Left lung (tissue), 10 donors: ENCODE measurements around the gene HSPA1B. TPM values are rescaled to one million over a fixed set of nuclear protein-coding genes. Genes with fewer than 3 reads are reported as not detected.
"Not testable (repeated sequence)": the region's sequence is repeated elsewhere in the genome, so short reads cannot be mapped to it uniquely, and the experiment has no call there.

ENCODE experiments used
- ATAC-seq: fragments of 200-7000 bp; cut with Tn5 transposase; one replicate; pipeline ENCODE4 v1.9.1; 2020; ENCODE audit warnings: moderate library complexity
- DNase-seq, 4 donors: peaks; one replicate each; pipeline ENCODE4 v3.0.0-alpha.2; 2013 to 2020
- H3K27ac ChIP-seq, 2 donors: fragments of 200-600 bp; sonication (generic) in 1 of 2; one replicate each; pipeline versions ENCODE4 v1.5.0 to v1.8.0; 2020 to 2021
- H3K27me3 ChIP-seq, 2 donors: fragments of 200-600 bp; sonication (generic) in 1 of 2; one replicate each; pipeline versions ENCODE4 v1.5.0 to v1.8.0; 2020 to 2021
- H3K36me3 ChIP-seq, 2 donors: fragments of 200-600 bp; sonication (generic) in 1 of 2; one replicate each; pipeline versions ENCODE4 v1.5.0 to v1.8.0; 2020 to 2021
- H3K4me1 ChIP-seq, 2 donors: fragments of 200-600 bp; one replicate each; pipeline ENCODE4 v1.8.0; 2021
- H3K4me3 ChIP-seq, 2 donors: fragments of 200-600 bp; sonication (generic) in 1 of 2; one replicate each; pipeline versions ENCODE4 v1.5.0 to v1.8.0; 2020 to 2021; ENCODE audit warnings: mild to moderate bottlenecking in 1 of 2
- H3K9me3 ChIP-seq, 2 donors: fragments of 200-600 bp; sonication (generic) in 1 of 2; one replicate each; pipeline versions ENCODE4 v1.5.0 to v1.8.0; 2020 to 2021
- CTCF ChIP-seq, 2 donors: fragments of 200-600 bp; sonication (generic) in 1 of 2; IDR thresholded peaks; one replicate each; pipeline versions ENCODE4 v1.5.0 to v1.8.0; 2021; ENCODE audit warnings: antibody characterized with exemption in 2 of 2
- intact Hi-C, 2 donors: fragments of 100-400 bp; cut with DNase I; formaldehyde crosslinking; loops; one replicate each; pipeline versions ENCODE4 v1.11.2 to v1.14.2; 2022
- polyA plus RNA-seq, 6 donors: library from polyadenylated mRNA; unstranded; fragments of 120-200 nt; gene quantifications; one replicate each; pipeline ENCODE4 v1.2.1, GENCODE V29; 2013; ENCODE audit not compliant: insufficient read length in 6 of 6
- total RNA-seq, 2 donors: library from RNA; stranded (reverse); fragmentation: NEBNext Ultra II Directional; extraction: Animal tissue kit (Norgen Biotek cat#: 25700); gene quantifications; one replicate each; pipeline ENCODE4 v1.2.1, GENCODE V29; 2021
- donor health status: DM: no; HTN: yes; CAD: no.
- donor health status: DM: no; HTN: no; CAD: no.

Gene HSPA1B
- total and polyA plus RNA-seq, 8 donors, result 66.6 to 180 (median 97.0) TPM

- Histone ChIP-seq H3K36me3 (no peaks in the 10 kb centered on the region), H3K4me1 (peaks cover 15 to 73% of the 10 kb centered on the region in 2 donors), H3K4me3 (peak overlapping the region in 1 of 2 donors; percentile 64), H3K9me3 (no peaks in the 10 kb centered on the region), H3K27ac (peak overlapping the region in 1 of 2 donors; percentile 87), H3K27me3 (no peaks in the 10 kb centered on the region)
- DNase-seq (no peak), ATAC-seq (no peak)
- TF ChIP-seq CTCF (IDR thresholded peaks at IDR 0.05), result no peak
- intact Hi-C loops, result no loop called here
These were observed 7.7 kb upstream of the HSPA1B start for GRCh38 chr6:31819871-31820299.

- H3K4me3 ChIP-seq, intact Hi-C loops: not testable (repeated sequence)
These were observed 7.1 kb upstream of the HSPA1B start for GRCh38 chr6:31820399-31820798.

GRCh38 chr6:31821301-31822035 is 6.1 kb upstream of the HSPA1B start:
- intact Hi-C loops, result no loop called here
- DNase-seq, result peak in 3 of 4 donors; percentile 63 to 92 (median 75)

More at GRCh38 chr6:31820399-31820798, 7.1 kb upstream of the HSPA1B start:
- H3K4me1 ChIP-seq, result peaks cover 15 to 75% of the 10 kb centered on the region in 2 donors
- not testable (repeated sequence) for ATAC-seq, DNase-seq, H3K36me3 ChIP-seq, H3K9me3 ChIP-seq, H3K27me3 ChIP-seq
- H3K27ac ChIP-seq, result peak overlapping the region; percentile 87 to 98

GRCh38 chr6:31822036-31822821 is 5.3 kb upstream of the HSPA1B start:
- intact Hi-C loops, result no loop called here
- DNase-seq (peak; percentile 67 to 91 (median 82)), ATAC-seq (peak; percentile 53)
- Histone ChIP-seq H3K27ac (peak overlapping the region; percentile 92 to 98), H3K9me3 (no peaks in the 10 kb centered on the region), H3K36me3 (no peaks in the 10 kb centered on the region), H3K4me3 (peak overlapping the region; percentile 35 to 54), H3K27me3 (no peaks in the 10 kb centered on the region), H3K4me1 (peaks cover 26 to 89% of the 10 kb centered on the region in 2 donors)
- TF ChIP-seq CTCF (IDR thresholded peaks at IDR 0.05), result no peak

More at GRCh38 chr6:31821301-31822035, 6.1 kb upstream of the HSPA1B start:
- no peaks in the 10 kb centered on the region for H3K27me3 ChIP-seq
- TF ChIP-seq CTCF (IDR thresholded peaks at IDR 0.05), result no peak
- H3K27ac ChIP-seq, result peak overlapping the region; percentile 92 to 98
- no peaks in the 10 kb centered on the region for H3K9me3 ChIP-seq
- ATAC-seq, result peak; percentile 36
- H3K4me3 ChIP-seq, result peak overlapping the region; percentile 35 to 54
- no peaks in the 10 kb centered on the region for H3K36me3 ChIP-seq
- peaks cover 25 to 86% of the 10 kb centered on the region in 2 donors for H3K4me1 ChIP-seq

- ATAC-seq, intact Hi-C loops, DNase-seq, H3K4me3 ChIP-seq, H3K9me3 ChIP-seq, H3K36me3 ChIP-seq, H3K27me3 ChIP-seq: not testable (repeated sequence)
- peak overlapping the region; percentile 92 to 98 for H3K27ac ChIP-seq
- H3K4me1 ChIP-seq, result peaks cover 22 to 76% of the 10 kb centered on the region in 2 donors
These were observed 3.8 kb upstream of the HSPA1B start for GRCh38 chr6:31823592-31824196.
